PC-9 (cell line): ENCODE data around the gene RAB11FIP4. TPM values are rescaled to one million over a fixed set of nuclear protein-coding genes. Genes with fewer than 3 reads are reported as not detected.

Experiments used
- BruUV-seq: library from RNA; stranded (reverse); fragments of 400-500 nt; replicated peaks from 2 replicates; lab custom pipeline; 2021; lab: Mats Ljungman, UMichigan
- CTCF ChIA-PET: fragments of 300-600 bp; sonication (Branson Sonifier 250); formaldehyde crosslinking; loops from one replicate; lab custom pipeline; 2022; ENCODE audit warnings: antibody characterized with exemption; lab: Charles Lee
- POLR2A ChIA-PET: fragments of 300-600 bp; sonication (Branson Sonifier 250); formaldehyde crosslinking; loops from one replicate; lab custom pipeline; 2022; ENCODE audit warnings: antibody characterized with exemption; ENCODE audit not compliant: unreplicated experiment; lab: Charles Lee
- DNase-seq, 2 experiments: peaks; one replicate each; pipeline versions ENCODE4 v3.0.0 to v3.0.0-alpha.2; 2015 to 2022; ENCODE audit warnings: mixed read lengths in 1 of 2
- H2AFZ ChIP-seq: fragments of 200-600 bp; sonication (generic); 2 replicates; pipeline ENCODE4 v1.8.1; 2017; ENCODE audit warnings: antibody characterized with exemption
- H3F3A ChIP-seq: fragments of 200-600 bp; sonication (generic); 2 replicates; pipeline ENCODE4 v1.8.1; 2017; ENCODE audit warnings: antibody characterized with exemption, mild to moderate bottlenecking, low read depth; ENCODE audit not compliant: insufficient read depth
- H3K27ac ChIP-seq: fragments of 200-600 bp; sonication (generic); 2 replicates; pipeline ENCODE4 v1.6.1; 2016; ENCODE audit warnings: mixed run types
- H3K27me3 ChIP-seq: fragments of 200-600 bp; sonication (generic); 2 replicates; pipeline ENCODE4 v1.6.1; 2016; ENCODE audit warnings: low read depth, mixed run types; ENCODE audit not compliant: insufficient read depth
- H3K36me3 ChIP-seq: fragments of 200-600 bp; sonication (generic); 2 replicates; pipeline ENCODE4 v1.6.1; 2016; ENCODE audit warnings: low read depth, mixed run types
- H3K4me1 ChIP-seq: fragments of 200-600 bp; sonication (generic); replicated peaks from 2 replicates; pipeline ENCODE4 v1.6.1; 2016; ENCODE audit warnings: mixed run types; ENCODE audit not compliant: insufficient read depth
- H3K4me2 ChIP-seq: fragments of 200-600 bp; sonication (generic); 2 replicates; pipeline ENCODE4 v1.6.1; 2017; ENCODE audit warnings: mixed run types
- H3K4me3 ChIP-seq: fragments of 200-600 bp; sonication (generic); 2 replicates; pipeline ENCODE4 v1.6.1; 2016; ENCODE audit warnings: mixed run types
- H3K79me2 ChIP-seq: fragments of 200-600 bp; sonication (generic); 2 replicates; pipeline ENCODE4 v1.6.1; 2017; ENCODE audit warnings: low read depth, mixed run types
- H3K9me2 ChIP-seq: fragments of 200-600 bp; sonication (generic); 2 replicates; pipeline ENCODE4 v1.8.1; 2017; ENCODE audit warnings: mild to moderate bottlenecking; ENCODE audit not compliant: insufficient read depth
- H3K9me3 ChIP-seq: fragments of 200-600 bp; sonication (generic); 2 replicates; pipeline ENCODE4 v1.8.1; 2016; ENCODE audit warnings: low read depth; ENCODE audit not compliant: insufficient read depth
- H4K20me1 ChIP-seq: fragments of 200-600 bp; sonication (generic); 2 replicates; pipeline ENCODE4 v1.8.1; 2017; ENCODE audit not compliant: insufficient read depth
- EZH2 ChIP-seq: fragments of 200-600 bp; sonication (generic); IDR thresholded peaks from 2 replicates; pipeline ENCODE4 v1.8.0; 2017; ENCODE audit warnings: antibody characterized with exemption, low read depth
- intact Hi-C: fragments of 100-400 bp; cut with micrococcal nuclease; formaldehyde crosslinking; loops from one replicate; pipeline ENCODE4 v1.10.0; 2022; ENCODE audit not compliant: unreplicated experiment
- total RNA-seq: library from RNA; stranded (reverse); gene quantifications from 2 replicates; pipeline ENCODE4 v1.2.3, GENCODE V29; 2021
- TF ChIP-seq, protein P1 (sequence below): fragments of 200-600 bp; sonication (generic); conservative IDR thresholded peaks from 2 replicates; pipeline ENCODE4 v1.6.1; 2017; ENCODE audit warnings: mixed run types, antibody characterized with exemption, mild to moderate bottlenecking, moderate library complexity

RAB11FIP4 gene
- total RNA-seq, 1 experiment from 2014 or later = 22.9 TPM

DNA sequence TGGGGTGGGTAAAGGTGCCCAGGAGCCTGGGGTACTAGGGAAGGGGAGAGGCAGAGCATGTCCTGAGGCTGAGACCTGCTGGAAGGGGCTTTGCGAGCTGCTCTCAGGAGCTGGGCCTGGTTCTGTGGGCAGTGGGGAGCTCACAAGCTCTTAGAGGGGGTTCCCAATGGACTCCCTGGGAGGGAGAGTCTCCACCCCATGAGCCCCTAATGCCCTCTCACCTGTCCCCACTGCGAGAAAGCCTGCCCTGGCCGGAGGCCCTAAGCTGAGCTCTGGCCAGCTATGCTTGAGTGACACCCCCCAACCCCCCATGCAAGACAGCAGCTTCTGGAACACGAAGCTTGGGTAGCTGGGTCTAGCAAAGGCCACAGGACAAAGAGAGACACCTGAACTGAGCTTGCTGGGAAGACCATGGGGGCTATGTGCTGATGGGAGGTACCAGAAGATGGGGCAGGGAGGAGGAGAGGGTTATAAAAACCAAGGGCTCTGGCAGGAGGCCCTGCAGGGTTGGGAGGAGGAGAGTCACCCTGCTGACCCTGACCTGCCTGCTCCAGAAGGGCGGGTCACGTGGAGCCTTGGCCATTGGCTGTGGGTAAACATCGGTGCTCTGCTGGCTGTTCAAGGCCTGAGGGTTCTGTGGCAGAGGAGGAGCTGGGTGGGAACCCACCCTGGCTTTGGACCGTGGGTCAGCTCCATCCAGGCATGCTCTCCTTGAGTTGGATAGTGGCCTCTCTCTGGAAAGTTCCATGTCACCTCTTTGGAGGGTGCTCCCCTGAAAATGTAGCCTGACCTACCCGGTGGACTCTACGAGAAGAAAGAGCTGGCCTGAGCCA lies 106.7 kb downstream of the RAB11FIP4 start:
- H3K4me3 ChIP-seq = no peak overlapping the region
- peaks cover 73% of the 10 kb centered on the region for H3K4me1 ChIP-seq
- intact Hi-C loops = no loop called here
- peaks cover 61% of the 10 kb centered on the region for H3F3A ChIP-seq
- no peak for TF ChIP-seq EZH2
- TF ChIP-seq, protein P1, sequence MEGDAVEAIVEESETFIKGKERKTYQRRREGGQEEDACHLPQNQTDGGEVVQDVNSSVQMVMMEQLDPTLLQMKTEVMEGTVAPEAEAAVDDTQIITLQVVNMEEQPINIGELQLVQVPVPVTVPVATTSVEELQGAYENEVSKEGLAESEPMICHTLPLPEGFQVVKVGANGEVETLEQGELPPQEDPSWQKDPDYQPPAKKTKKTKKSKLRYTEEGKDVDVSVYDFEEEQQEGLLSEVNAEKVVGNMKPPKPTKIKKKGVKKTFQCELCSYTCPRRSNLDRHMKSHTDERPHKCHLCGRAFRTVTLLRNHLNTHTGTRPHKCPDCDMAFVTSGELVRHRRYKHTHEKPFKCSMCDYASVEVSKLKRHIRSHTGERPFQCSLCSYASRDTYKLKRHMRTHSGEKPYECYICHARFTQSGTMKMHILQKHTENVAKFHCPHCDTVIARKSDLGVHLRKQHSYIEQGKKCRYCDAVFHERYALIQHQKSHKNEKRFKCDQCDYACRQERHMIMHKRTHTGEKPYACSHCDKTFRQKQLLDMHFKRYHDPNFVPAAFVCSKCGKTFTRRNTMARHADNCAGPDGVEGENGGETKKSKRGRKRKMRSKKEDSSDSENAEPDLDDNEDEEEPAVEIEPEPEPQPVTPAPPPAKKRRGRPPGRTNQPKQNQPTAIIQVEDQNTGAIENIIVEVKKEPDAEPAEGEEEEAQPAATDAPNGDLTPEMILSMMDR = no peak
- H3K4me2 ChIP-seq = no peak overlapping the region; the same call in 1 of the 2 replicates
- no peaks in the 10 kb centered on the region for H3K9me3 ChIP-seq
- CTCF ChIA-PET = no interaction called here
- H3K36me3 ChIP-seq = no peaks in the 10 kb centered on the region
- H2AFZ ChIP-seq = no peak overlapping the region
- H3K79me2 ChIP-seq = peaks cover 64% of the 10 kb centered on the region
- POLR2A ChIA-PET = interaction anchor here (0.7 kb wide), 1 partner anchor 11 kb away, joined by 5 read pairs; no protein-coding TSS in a partner anchor
- no peaks in the 10 kb centered on the region for H3K9me2 ChIP-seq
- H3K27ac ChIP-seq = no peak overlapping the region
- no TSS peak for BruUV-seq
- no peak for DNase-seq
- H4K20me1 ChIP-seq = no peaks in the 10 kb centered on the region
- H3K27me3 ChIP-seq = no peaks in the 10 kb centered on the region

GRCh38 chr17:31499771-31500554 lies 108.5 kb downstream of the RAB11FIP4 start:
- POLR2A ChIA-PET = interaction anchor here (0.6 to 0.7 kb wide), 3 partner anchors 12 to 783 kb away, joined by 4 to 5 read pairs (median 4); no protein-coding TSS in a partner anchor
- CTCF ChIA-PET = no interaction called here
- Histone ChIP-seq H2AFZ (no peak overlapping the region), H3K36me3 (no peaks in the 10 kb centered on the region), H3K4me3 (peak overlapping the region; percentile 12; the same call in 1 of the 2 replicates), H4K20me1 (peaks cover 4% of the 10 kb centered on the region), H3K79me2 (peaks cover 59% of the 10 kb centered on the region), H3K4me2 (peak overlapping the region; percentile 67), H3K27ac (peak overlapping the region; percentile 60), H3K27me3 (no peaks in the 10 kb centered on the region), H3F3A (peaks cover 49% of the 10 kb centered on the region), H3K4me1 (peaks cover 56% of the 10 kb centered on the region), H3K9me3 (no peaks in the 10 kb centered on the region), H3K9me2 (no peaks in the 10 kb centered on the region)
- intact Hi-C loops = no loop called here
- BruUV-seq = no TSS peak
- no peak for TF ChIP-seq EZH2
- TF ChIP-seq, protein P1 = no peak
- DNase-seq = peak; percentile 88

DNA sequence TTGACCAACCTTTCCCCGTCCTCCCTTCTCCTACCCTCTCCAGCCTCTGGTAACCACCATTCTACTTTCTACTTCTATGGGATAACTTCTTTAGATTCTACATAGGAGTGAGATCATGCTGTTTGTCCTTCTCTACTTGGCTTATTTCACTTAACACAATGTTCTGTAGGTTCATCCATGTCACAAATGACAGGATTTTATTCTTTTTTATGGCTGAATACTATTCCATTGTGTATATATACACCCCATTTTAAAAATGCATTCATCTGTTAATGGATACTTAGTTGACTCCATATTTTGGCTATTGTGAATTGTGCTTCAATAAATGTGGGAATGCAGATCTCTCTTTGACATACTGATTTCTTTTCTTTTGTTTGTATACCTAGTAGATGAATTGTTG lies 115.0 kb downstream of the RAB11FIP4 start:
- no TSS peak for BruUV-seq
- Histone ChIP-seq H3K4me3 (no peak overlapping the region), H2AFZ (no peak overlapping the region), H3K27me3 (no peaks in the 10 kb centered on the region), H4K20me1 (peaks cover 5% of the 10 kb centered on the region), H3K9me2 (no peaks in the 10 kb centered on the region), H3K4me1 (no peaks in the 10 kb centered on the region), H3K79me2 (peaks cover 34% of the 10 kb centered on the region), H3K36me3 (no peaks in the 10 kb centered on the region), H3K27ac (no peak overlapping the region), H3K9me3 (no peaks in the 10 kb centered on the region), H3K4me2 (no peak overlapping the region), H3F3A (peaks cover 10% of the 10 kb centered on the region; the same call in 1 of the 2 replicates)
- intact Hi-C loops = no loop called here
- ChIA-PET POLR2A (no interaction called here), CTCF (no interaction called here)
- DNase-seq = no peak
- TF ChIP-seq, protein P1 = no peak
- TF ChIP-seq EZH2 = no peak
